Skeletal muscle tissue (tissue), 4 donors: ENCODE data around the gene HBD. TPM values are rescaled to one million over a fixed set of nuclear protein-coding genes. Genes with fewer than 3 reads are reported as not detected.
"Not testable (repeated sequence)": the region's sequence is repeated elsewhere in the genome, so short reads cannot be mapped to it uniquely, and the experiment has no call there.

Experiments used
- H3K27ac ChIP-seq: one replicate; pipeline ENCODE4 v1.7.0; 2013; ENCODE audit warnings: mild to moderate bottlenecking, low read depth, low read length, inconsistent platforms
- H3K27me3 ChIP-seq, 3 donors: one replicate each; pipeline ENCODE4 v1.7.0; 2013; ENCODE audit warnings: low read length in 3 of 3; ENCODE audit not compliant: control insufficient read depth in 3 of 3, insufficient read depth in 3 of 3
- H3K36me3 ChIP-seq, 3 donors: one replicate each; pipeline ENCODE4 v1.7.0; 2013; ENCODE audit warnings: low read length in 3 of 3; ENCODE audit not compliant: control insufficient read depth in 3 of 3, insufficient read depth in 3 of 3
- H3K4me1 ChIP-seq, 3 donors: one replicate each; pipeline ENCODE4 v1.7.0; 2013; ENCODE audit warnings: low read length in 3 of 3, mild to moderate bottlenecking in 3 of 3; ENCODE audit not compliant: control insufficient read depth in 3 of 3, insufficient read depth in 3 of 3
- H3K4me3 ChIP-seq, 3 donors: one replicate each; pipeline ENCODE4 v1.7.0; 2013; ENCODE audit warnings: low read length in 3 of 3
- H3K9ac ChIP-seq, 3 donors: one replicate each; pipeline ENCODE4 v1.7.0; 2013; ENCODE audit warnings: low read length in 3 of 3, mild to moderate bottlenecking in 3 of 3, moderate library complexity in 2 of 3, low read depth in 1 of 3
- H3K9me3 ChIP-seq, 3 donors: one replicate each; pipeline ENCODE4 v1.7.0; 2013; ENCODE audit warnings: low read length in 3 of 3; ENCODE audit not compliant: control insufficient read depth in 3 of 3
- total RNA-seq: library from RNA; depleted of rRNA; stranded (reverse); fragments of >200 nt; gene quantifications from one replicate; pipeline ENCODE4 v1.2.3, GENCODE V29; 2014
- donor health status: Osteomylitis.

Gene HBD
- total RNA-seq, 1 donor from 2014 or later, result not detected

DNA sequence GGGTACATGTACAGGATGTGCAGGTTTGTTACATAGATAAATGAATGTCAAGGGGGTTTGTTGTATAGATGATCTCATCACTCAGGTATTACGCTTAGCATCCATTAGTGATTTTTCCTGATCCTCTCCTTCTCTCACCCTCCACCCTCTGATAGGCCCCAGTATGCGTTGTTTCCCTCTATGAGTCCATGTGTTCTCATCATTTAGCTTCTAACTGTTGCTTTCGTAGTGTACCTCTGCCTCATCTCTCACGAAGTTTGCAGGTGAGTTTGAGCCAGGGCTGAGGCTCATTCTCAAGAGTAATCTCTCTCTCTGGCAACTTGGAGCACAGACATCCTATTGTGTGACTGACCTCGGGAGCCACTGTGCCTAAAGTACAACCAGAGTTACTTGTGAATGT lies 40.1 kb upstream of the HBD start:
- H3K27me3 ChIP-seq, result no peaks in the 10 kb centered on the region
- H3K27ac ChIP-seq, result no peak overlapping the region
- H3K9ac ChIP-seq, result no peak overlapping the region
- H3K36me3 ChIP-seq, result no peaks in the 10 kb centered on the region
- no peaks in the 10 kb centered on the region for H3K9me3 ChIP-seq
- H3K4me1 ChIP-seq, result no peaks in the 10 kb centered on the region
- no peak overlapping the region for H3K4me3 ChIP-seq

DNA sequence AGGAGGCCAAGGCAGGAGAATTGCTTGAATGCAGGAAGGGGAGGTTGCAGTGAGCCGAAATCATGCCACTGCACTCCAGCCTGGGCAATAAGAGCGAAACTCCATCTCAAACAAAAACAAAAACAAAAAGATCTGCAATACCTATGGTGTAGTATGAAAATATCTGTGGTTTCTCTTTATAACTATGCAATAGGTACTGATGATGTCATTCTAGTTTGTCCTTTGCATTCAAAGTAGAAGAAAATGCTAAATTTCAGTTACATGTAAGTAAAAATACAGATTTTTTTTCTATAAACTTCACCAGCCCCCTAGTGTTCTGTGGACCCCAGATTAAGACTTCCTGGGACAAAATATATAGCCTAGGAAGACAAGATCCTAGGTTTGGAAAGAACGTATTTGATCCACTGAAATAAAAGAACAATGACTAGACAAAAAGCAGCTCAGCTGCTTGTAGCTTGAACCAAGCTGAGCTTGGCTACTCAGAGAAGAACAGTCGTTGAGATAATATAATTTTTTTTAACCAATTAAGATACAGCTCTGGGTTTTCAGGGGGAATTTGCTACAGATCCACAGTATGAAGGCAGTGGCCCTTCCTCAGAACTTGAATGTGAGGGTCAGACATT lies 38.2 kb upstream of the HBD start:
- no peak overlapping the region for H3K27ac ChIP-seq
- no peaks in the 10 kb centered on the region for H3K9me3 ChIP-seq
- H3K4me1 ChIP-seq, result no peaks in the 10 kb centered on the region
- no peaks in the 10 kb centered on the region for H3K36me3 ChIP-seq
- no peaks in the 10 kb centered on the region for H3K27me3 ChIP-seq
- H3K9ac ChIP-seq, result no peak overlapping the region
- no peak overlapping the region for H3K4me3 ChIP-seq

DNA sequence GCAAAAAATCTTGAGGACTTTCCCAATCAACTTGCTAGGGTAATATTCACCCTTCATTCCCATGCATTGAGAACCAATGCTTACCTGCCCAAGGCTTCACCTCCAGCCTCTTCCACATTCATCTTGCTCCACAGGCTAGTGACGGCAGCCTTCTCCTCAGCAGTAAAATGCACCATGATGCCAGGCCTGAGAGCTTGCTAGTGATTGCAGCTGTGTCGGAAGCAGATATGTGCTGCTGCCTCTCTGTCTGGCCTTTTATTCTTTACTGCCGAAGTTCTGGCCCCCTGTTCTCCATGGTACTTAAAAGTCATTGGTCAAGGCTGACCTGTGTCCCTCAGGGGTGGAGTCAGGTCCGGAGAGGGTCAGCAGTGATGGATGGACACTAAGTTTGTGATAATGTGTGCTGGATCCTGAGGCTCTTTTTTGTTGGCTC lies 35.4 kb upstream of the HBD start, which contains the start of gene HBE1:
Gene HBE1, minus strand, starts transcription at position 231 of the 433 bp plus-strand sequence. Its CDS starts 55 bp downstream, at position 176.
- H3K9me3 ChIP-seq, result no peaks in the 10 kb centered on the region
- H3K9ac ChIP-seq, result no peak within 1 kb of the TSS
- H3K4me3 ChIP-seq, result no peak within 1 kb of the TSS
- no peak within 1 kb of the TSS for H3K27ac ChIP-seq
- no peaks in the 10 kb centered on the region for H3K36me3 ChIP-seq
- no peaks in the 10 kb centered on the region for H3K27me3 ChIP-seq
- no peaks in the 10 kb centered on the region for H3K4me1 ChIP-seq

DNA sequence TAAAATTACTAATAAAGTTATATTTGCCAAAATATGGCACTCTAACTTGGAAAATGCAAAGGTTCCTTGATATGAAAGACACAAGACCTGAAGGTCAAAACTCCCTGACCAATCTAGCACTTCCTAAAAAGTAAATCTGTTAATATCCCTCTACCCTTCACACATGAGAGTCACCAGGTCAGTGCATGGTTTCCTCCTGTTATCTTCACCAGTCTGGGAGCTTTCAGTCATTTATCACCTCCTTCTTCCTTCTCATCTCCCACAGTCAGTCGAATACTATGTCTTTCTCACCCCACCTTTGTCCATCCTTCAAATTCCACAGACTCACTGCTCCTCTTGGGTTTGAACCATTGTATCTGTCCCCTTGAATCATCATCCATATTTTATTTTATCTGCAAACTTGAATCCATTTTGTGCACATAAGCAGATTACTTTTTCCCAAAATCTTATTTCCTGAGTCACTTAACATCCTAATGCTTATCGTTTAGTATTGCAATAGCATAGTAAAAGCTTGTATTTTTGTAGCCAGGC lies 32.8 kb upstream of the HBD start:
- Histone ChIP-seq H3K9me3 (no peaks in the 10 kb centered on the region), H3K27me3 (no peaks in the 10 kb centered on the region), H3K27ac (no peak overlapping the region), H3K4me1 (no peaks in the 10 kb centered on the region), H3K4me3 (no peak overlapping the region), H3K9ac (no peak overlapping the region), H3K36me3 (no peaks in the 10 kb centered on the region)

DNA sequence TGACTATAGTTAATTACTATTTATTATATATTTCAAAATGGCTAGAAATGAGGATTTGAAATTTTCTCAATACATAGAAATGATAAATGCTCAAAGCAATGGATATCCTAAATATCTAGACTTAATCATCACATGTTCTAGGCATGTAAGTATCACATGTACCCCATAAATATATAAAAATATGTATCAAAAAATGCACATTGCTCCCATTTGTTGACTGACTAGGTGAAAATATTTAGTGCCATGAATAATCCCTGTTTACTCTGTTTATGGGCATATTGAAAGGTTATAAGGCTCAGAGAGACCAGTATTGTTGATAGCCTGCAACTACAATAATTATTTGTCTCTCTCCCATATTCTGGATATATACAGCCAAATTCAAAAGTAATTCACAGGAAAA lies 32.3 kb upstream of the HBD start:
- H3K4me1 ChIP-seq, result no peaks in the 10 kb centered on the region
- H3K9me3 ChIP-seq, result no peaks in the 10 kb centered on the region
- no peaks in the 10 kb centered on the region for H3K27me3 ChIP-seq
- H3K27ac ChIP-seq, result no peak overlapping the region
- no peak overlapping the region for H3K9ac ChIP-seq
- H3K4me3 ChIP-seq, result no peak overlapping the region
- H3K36me3 ChIP-seq, result no peaks in the 10 kb centered on the region

DNA sequence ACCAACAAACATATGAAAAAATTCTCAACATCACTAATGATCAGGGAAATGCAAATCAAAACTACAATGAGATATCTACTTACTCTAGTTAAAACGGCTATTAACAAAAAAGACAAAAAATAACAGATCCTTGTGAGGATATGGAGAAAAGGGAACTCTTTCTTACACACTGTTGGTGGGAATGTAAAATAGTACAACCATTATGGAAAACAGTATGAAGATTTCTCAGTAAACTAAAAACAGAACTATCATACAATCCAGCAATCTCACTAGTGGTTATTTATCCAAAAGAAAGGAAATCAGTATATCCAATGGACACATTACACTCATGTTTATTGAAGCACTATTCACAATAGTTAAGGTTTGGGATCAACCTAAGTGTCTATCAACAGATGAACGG lies 31.5 kb upstream of the HBD start:
- Histone ChIP-seq H3K27ac (no peak overlapping the region), H3K27me3 (no peaks in the 10 kb centered on the region), H3K36me3 (no peaks in the 10 kb centered on the region), H3K4me3 (no peak overlapping the region), H3K9ac (no peak overlapping the region), H3K4me1 (no peaks in the 10 kb centered on the region), H3K9me3 (no peaks in the 10 kb centered on the region)

DNA sequence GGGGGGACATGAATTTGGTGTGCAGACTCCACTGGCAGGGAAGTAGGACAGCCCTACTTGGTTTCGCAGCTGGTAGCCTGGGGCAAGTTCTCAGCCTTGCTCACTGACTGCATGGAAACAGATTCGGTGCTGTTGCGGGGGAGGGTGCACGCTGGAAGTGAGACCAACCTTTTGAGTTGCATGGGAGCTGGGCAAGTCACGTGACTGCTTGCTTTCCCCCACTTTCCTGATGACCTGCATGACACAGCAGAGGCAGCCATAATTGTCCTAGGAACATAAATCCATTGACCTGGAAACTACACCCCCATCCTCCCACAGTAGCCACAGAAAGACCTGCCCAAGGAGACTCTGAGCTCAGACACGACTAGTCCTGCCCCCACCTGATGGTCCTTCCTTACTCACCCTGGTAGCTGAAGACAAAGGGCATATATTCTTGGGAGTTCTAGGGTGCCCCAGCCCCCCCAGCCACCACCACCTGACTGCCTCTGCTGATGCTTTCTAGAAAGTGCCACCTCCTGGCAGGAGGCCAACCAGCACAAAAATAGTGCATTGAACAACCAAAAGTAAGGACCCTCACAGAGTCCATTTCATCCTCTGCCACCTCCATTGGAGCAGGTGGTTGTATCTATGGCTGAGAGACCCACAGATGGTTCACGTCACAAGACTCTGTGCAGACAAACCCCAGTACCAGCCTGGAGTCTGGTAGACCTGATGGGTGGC lies 24.4 kb upstream of the HBD start:
- no peaks in the 10 kb centered on the region for H3K9me3 ChIP-seq
- no peaks in the 10 kb centered on the region for H3K27me3 ChIP-seq
- H3K9ac ChIP-seq, result no peak overlapping the region
- H3K36me3 ChIP-seq, result no peaks in the 10 kb centered on the region
- no peak overlapping the region for H3K4me3 ChIP-seq
- H3K4me1 ChIP-seq, result no peaks in the 10 kb centered on the region
- no peak overlapping the region for H3K27ac ChIP-seq

DNA sequence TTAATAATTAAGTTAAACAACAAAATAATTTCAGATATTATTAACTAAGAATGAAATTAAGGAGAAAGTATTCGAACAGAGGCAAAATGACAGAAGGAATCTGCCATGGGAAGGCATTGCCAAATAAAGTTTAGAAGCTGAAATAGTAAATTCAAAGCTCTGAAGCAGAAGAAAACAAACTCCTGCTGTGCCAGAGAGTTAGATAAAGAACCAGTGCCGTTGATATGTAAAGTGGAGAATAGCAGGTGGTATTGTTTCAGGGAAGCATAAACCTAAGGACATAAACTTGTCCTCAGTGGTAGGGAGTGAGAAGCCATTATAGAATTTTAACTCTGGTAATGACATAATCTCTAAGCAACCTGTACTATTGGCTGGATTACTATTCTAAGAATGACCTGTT lies 23.0 kb upstream of the HBD start:
- Histone ChIP-seq H3K36me3 (no peaks in the 10 kb centered on the region), H3K4me3 (no peak overlapping the region), H3K9me3 (no peaks in the 10 kb centered on the region), H3K27ac (no peak overlapping the region), H3K27me3 (no peaks in the 10 kb centered on the region), H3K4me1 (no peaks in the 10 kb centered on the region), H3K9ac (no peak overlapping the region)

DNA sequence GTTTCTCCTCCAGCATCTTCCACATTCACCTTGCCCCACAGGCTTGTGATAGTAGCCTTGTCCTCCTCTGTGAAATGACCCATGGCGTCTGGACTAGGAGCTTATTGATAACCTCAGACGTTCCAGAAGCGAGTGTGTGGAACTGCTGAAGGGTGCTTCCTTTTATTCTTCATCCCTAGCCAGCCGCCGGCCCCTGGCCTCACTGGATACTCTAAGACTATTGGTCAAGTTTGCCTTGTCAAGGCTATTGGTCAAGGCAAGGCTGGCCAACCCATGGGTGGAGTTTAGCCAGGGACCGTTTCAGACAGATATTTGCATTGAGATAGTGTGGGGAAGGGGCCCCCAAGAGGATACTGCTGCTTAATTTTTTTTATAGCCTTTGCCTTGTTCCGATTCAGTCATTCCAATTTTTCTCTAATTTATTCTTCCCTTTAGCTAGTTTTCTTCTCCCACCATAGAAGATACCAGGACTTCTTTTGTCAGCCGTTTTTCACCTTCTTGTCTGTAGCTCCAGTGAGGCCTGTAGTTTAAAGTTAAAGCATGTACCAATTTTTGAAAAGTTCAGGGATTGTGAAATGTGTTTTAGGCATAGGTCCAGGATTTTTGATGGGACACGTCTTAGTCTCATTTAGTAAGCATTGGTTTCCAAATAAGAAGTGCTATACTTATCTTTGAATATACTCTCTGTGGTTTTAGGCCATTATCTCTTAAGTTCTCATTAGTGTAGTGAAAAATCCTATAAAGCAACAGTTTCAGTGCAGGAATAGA lies 20.5 kb upstream of the HBD start, which contains the start of gene HBG2:
Gene HBG2, minus strand, starts transcription at position 136 of the 768 bp plus-strand sequence. Its CDS starts 53 bp downstream, at position 83.
- H3K27ac ChIP-seq, H3K4me1 ChIP-seq, H3K9me3 ChIP-seq, H3K27me3 ChIP-seq, H3K9ac ChIP-seq, H3K4me3 ChIP-seq, H3K36me3 ChIP-seq: not testable (repeated sequence)

DNA sequence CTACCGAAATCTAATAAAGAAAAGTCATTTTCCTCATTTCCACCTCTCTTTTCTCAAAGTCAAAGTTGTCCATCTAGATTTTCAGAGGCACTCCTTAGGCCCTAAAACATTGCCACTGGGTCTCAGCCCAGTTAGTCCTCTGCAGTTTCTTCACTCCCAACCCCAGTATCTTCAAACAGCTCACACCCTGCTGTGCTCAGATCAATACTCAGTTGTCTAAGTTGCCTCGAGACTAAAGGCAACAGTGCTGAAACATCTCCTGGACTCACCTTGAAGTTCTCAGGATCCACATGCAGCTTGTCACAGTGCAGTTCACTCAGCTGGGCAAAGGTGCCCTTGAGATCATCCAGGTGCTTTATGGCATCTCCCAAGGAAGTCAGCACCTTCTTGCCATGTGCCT lies 19.7 kb upstream of the HBD start:
- not testable (repeated sequence) for H3K27me3 ChIP-seq, H3K4me1 ChIP-seq, H3K4me3 ChIP-seq, H3K9ac ChIP-seq, H3K27ac ChIP-seq, H3K9me3 ChIP-seq, H3K36me3 ChIP-seq
